ENCODE data around the gene DEFB131B. TPM values are rescaled to one million over a fixed set of nuclear protein-coding genes. Genes with fewer than 3 reads are reported as not detected.
"Not testable (repeated sequence)": the region's sequence is repeated elsewhere in the genome, so short reads cannot be mapped to it uniquely, and the experiment has no call there.

The DEFB131B gene
- total RNA-seq, 4 donors from 2014 or later: not detected

- H3K9me3 ChIP-seq: no peaks in the 10 kb centered on the region
- DNase-seq (ENCODE audit: low spot score in 2 of 2): no peak
- TF ChIP-seq POLR2A (IDR thresholded peaks at IDR 0.05) (no peak), POLR2AphosphoS5 (IDR thresholded peaks at IDR 0.05) (no peak), CTCF (IDR thresholded peaks at IDR 0.05) (no peak), EP300 (IDR thresholded peaks at IDR 0.05) (no peak)
- 94% methylated on average over 9 of the region's 9 CpGs for WGBS
- no peak overlapping the region for H3K27ac ChIP-seq
- H3K4me3 ChIP-seq: no peak overlapping the region
- H3K36me3 ChIP-seq: peaks cover 18% of the 10 kb centered on the region
- no peaks in the 10 kb centered on the region for H3K27me3 ChIP-seq
- no peaks in the 10 kb centered on the region for H3K4me1 ChIP-seq
Observed at GRCh38 chr11:71908218-71908617, 30.0 kb downstream of the DEFB131B start.

DNA sequence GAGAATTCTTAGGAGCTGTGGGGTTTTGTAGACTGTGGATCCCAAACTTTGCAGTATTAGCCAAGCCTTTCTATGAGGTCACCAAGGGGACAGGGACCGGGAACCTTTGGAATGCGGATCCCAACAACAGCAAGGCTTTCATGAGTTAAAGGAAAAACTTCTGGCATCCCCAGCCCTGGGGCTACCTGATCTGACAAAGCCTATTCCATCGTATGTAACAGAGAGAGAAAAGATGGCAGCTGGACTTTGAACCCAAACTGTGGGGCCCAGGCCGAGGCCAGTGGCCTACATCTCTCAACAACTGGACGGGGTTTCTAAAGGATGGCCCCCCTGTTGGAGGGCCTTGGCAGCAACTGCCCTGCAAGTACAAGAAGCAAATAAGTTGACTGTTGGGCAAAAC, 32.5 kb downstream of the DEFB131B start:
- H3K27ac ChIP-seq; H3K4me1 ChIP-seq; H3K27me3 ChIP-seq; H3K4me3 ChIP-seq; H3K9me3 ChIP-seq; DNase-seq (ENCODE audit: low spot score in 2 of 2): not testable (repeated sequence)
- WGBS: 71% methylated on average over 5 of the region's 5 CpGs
- H3K36me3 ChIP-seq: peaks cover 34% of the 10 kb centered on the region

DNA sequence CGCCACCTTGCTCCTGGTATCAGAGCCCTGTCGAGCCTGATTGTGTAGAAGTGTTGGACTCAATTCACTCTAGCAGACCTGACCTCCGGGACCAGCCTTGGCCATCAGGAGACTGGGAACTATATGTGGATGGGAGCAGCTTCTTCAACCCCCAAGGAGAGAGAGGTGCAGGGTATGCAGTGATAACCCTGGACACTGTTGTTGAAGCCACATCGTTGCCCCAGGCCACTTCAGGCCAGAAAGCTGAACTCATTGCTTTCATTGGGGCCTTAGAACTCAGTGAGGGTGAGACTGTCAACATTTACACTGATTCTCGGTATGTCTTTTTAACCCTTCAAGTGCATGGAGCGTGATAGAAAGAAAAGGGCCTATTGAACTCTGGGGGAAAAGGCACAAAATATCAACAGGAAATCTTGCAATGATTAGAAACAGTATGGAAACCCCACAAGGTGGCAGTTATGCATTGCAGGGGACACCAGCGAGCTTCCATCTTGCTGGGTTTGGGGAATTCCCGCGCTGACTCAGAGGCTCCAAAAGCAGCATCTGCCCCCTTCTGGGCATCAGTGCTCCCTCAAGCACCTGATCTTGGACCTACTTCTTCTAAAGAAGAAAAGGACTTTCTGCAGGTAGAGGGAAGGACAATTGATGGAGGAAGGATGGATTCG, 33.2 kb downstream of the DEFB131B start:
- 81% methylated on average over 10 of the region's 10 CpGs for WGBS
- peaks cover 41% of the 10 kb centered on the region for H3K36me3 ChIP-seq
- H3K27ac ChIP-seq; H3K4me3 ChIP-seq; H3K27me3 ChIP-seq; DNase-seq (ENCODE audit: low spot score in 2 of 2); H3K9me3 ChIP-seq; H3K4me1 ChIP-seq: not testable (repeated sequence)

- peaks cover 44% of the 10 kb centered on the region for H3K36me3 ChIP-seq
- not testable (repeated sequence) for H3K4me3 ChIP-seq; H3K27ac ChIP-seq; DNase-seq (ENCODE audit: low spot score in 2 of 2); H3K27me3 ChIP-seq; H3K4me1 ChIP-seq; H3K9me3 ChIP-seq
- 70% methylated on average over 10 of the region's 10 CpGs for WGBS
Observed at GRCh38 chr11:71911986-71912340, 33.7 kb downstream of the DEFB131B start.

- DNase-seq (ENCODE audit: low spot score in 2 of 2): no peak
- 71% methylated on average over 5 of the region's 5 CpGs for WGBS
- H3K27me3 ChIP-seq: no peaks in the 10 kb centered on the region
- no peaks in the 10 kb centered on the region for H3K9me3 ChIP-seq
- no peak for TF ChIP-seq POLR2A (IDR thresholded peaks at IDR 0.05)
- no peak for TF ChIP-seq CTCF (IDR thresholded peaks at IDR 0.05)
- TF ChIP-seq EP300 (IDR thresholded peaks at IDR 0.05): no peak
- no peak for TF ChIP-seq POLR2AphosphoS5 (IDR thresholded peaks at IDR 0.05)
- H3K4me3 ChIP-seq: no peak overlapping the region
- no peaks in the 10 kb centered on the region for H3K4me1 ChIP-seq
- no peak overlapping the region for H3K27ac ChIP-seq
- peaks cover 62% of the 10 kb centered on the region for H3K36me3 ChIP-seq
Observed at GRCh38 chr11:71913756-71914526, 35.7 kb downstream of the DEFB131B start.

GRCh38 chr11:71914617-71915189, 36.5 kb downstream of the DEFB131B start:
- Histone ChIP-seq H3K4me1 (no peaks in the 10 kb centered on the region), H3K27me3 (no peaks in the 10 kb centered on the region), H3K27ac (no peak overlapping the region), H3K4me3 (no peak overlapping the region), H3K36me3 (peaks cover 62% of the 10 kb centered on the region), H3K9me3 (no peaks in the 10 kb centered on the region)
- no peak for TF ChIP-seq POLR2A (IDR thresholded peaks at IDR 0.05)
- TF ChIP-seq EP300 (IDR thresholded peaks at IDR 0.05): no peak
- TF ChIP-seq POLR2AphosphoS5 (IDR thresholded peaks at IDR 0.05): no peak
- TF ChIP-seq CTCF (IDR thresholded peaks at IDR 0.05): no peak
- no peak for DNase-seq (ENCODE audit: low spot score in 2 of 2)
- WGBS: 93% methylated on average over 7 of the region's 7 CpGs
